Thymus (tissue), 11 donors: Measurements from ENCODE around the gene EN2. TPM values are rescaled to one million over a fixed set of nuclear protein-coding genes. Genes with fewer than 3 reads are reported as not detected.

Experiments
- DNase-seq, 9 donors: peaks; one replicate each; pipeline ENCODE4 v3.0.0-alpha.2; 2013; ENCODE audit warnings: low spot score in 9 of 9, low read depth in 6 of 9, missing footprints in 1 of 9
- H3K27ac ChIP-seq, 2 donors: one replicate each; pipeline ENCODE4 v1.5.1; 2013; ENCODE audit warnings: control low read depth in 1 of 2, low read depth in 1 of 2, low read length in 1 of 2, mild to moderate bottlenecking in 1 of 2, moderate library complexity in 1 of 2
- H3K27me3 ChIP-seq, 2 donors: one replicate each; pipeline ENCODE4 v1.5.1; 2013; ENCODE audit warnings: low read length in 1 of 2; ENCODE audit not compliant: control insufficient read depth in 2 of 2, insufficient read depth in 1 of 2
- H3K36me3 ChIP-seq, 2 donors: one replicate each; pipeline ENCODE4 v1.5.1; 2013; ENCODE audit warnings: low read length in 1 of 2, mild to moderate bottlenecking in 1 of 2, moderate library complexity in 1 of 2; ENCODE audit not compliant: control insufficient read depth in 2 of 2, insufficient read depth in 2 of 2
- H3K4me1 ChIP-seq, 2 donors: one replicate each; pipeline ENCODE4 v1.5.1; 2013; ENCODE audit warnings: low read length in 2 of 2; ENCODE audit not compliant: control insufficient read depth in 2 of 2, insufficient read depth in 2 of 2
- H3K4me3 ChIP-seq, 2 donors: one replicate each; pipeline ENCODE4 v1.5.1; 2013; ENCODE audit warnings: low read length in 2 of 2, control low read depth in 1 of 2, mild to moderate bottlenecking in 1 of 2
- H3K9me3 ChIP-seq, 2 donors: one replicate each; pipeline ENCODE4 v1.5.1; 2013; ENCODE audit warnings: low read length in 1 of 2, mild to moderate bottlenecking in 1 of 2; ENCODE audit not compliant: control insufficient read depth in 2 of 2, insufficient read depth in 1 of 2
- WGBS: extraction: QIAGEN DNeasy Blood & Tissue Kit; methylation state at CpG from one replicate; pipeline ENCODE4 v1.1.7; 2013; 5-methylcytosine and 5-hydroxymethylcytosine counted together
- polyA plus RNA-seq: library from polyadenylated mRNA; stranded (reverse); fragments of 200-250 nt; gene quantifications from one replicate; pipeline ENCODE4 v1.2.3, GENCODE V29; 2013
- total RNA-seq: library from RNA; stranded (reverse); fragments of 120-200 nt; gene quantifications from one replicate; pipeline ENCODE4 v1.2.4, GENCODE V29; 2013
- donor health status: healthy.

Gene EN2
- total and polyA plus RNA-seq, 2 donors, result under 0.01 to 0.05 TPM

GRCh38 chr7:155487509-155488482, 29.9 kb downstream of the EN2 start:
- Histone ChIP-seq H3K9me3 (no peaks in the 10 kb centered on the region), H3K4me3 (no peak overlapping the region), H3K27ac (no peak overlapping the region), H3K27me3 (peaks cover 26 to 87% of the 10 kb centered on the region in 2 donors), H3K4me1 (peaks cover 8 to 17% of the 10 kb centered on the region in 2 donors), H3K36me3 (no peaks in the 10 kb centered on the region)
- WGBS, result 88% methylated on average over 31 of the region's 31 CpGs
- no peak for DNase-seq

GRCh38 chr7:155488483-155489127, 30.7 kb downstream of the EN2 start:
- 75% methylated on average over 9 of the region's 9 CpGs for WGBS
- Histone ChIP-seq H3K27ac (no peak overlapping the region), H3K36me3 (no peaks in the 10 kb centered on the region), H3K27me3 (peaks cover 21 to 85% of the 10 kb centered on the region in 2 donors), H3K4me1 (peaks cover 8 to 17% of the 10 kb centered on the region in 2 donors), H3K4me3 (no peak overlapping the region), H3K9me3 (no peaks in the 10 kb centered on the region)
- DNase-seq, result no peak

GRCh38 chr7:155489158-155489840, 31.4 kb downstream of the EN2 start:
- no peaks in the 10 kb centered on the region for H3K36me3 ChIP-seq
- DNase-seq, result peak in 2 of 9 donors; percentile 44 to 47
- H3K4me3 ChIP-seq, result no peak overlapping the region
- peaks cover 21 to 85% of the 10 kb centered on the region in 2 donors for H3K27me3 ChIP-seq
- H3K4me1 ChIP-seq, result peaks cover 8 to 17% of the 10 kb centered on the region in 2 donors
- H3K9me3 ChIP-seq, result no peaks in the 10 kb centered on the region
- no peak overlapping the region for H3K27ac ChIP-seq
- 84% methylated on average over 20 of the region's 20 CpGs for WGBS

GRCh38 chr7:155489862-155490696, 32.1 kb downstream of the EN2 start:
- no peak overlapping the region for H3K27ac ChIP-seq
- WGBS, result 61% methylated on average over 32 of the region's 32 CpGs

GRCh38 chr7:155490697-155491628, 33.0 kb downstream of the EN2 start:
- Histone ChIP-seq H3K36me3 (no peaks in the 10 kb centered on the region), H3K4me3 (peak overlapping the region; percentile 40 to 51), H3K27me3 (peaks cover 16 to 86% of the 10 kb centered on the region in 2 donors), H3K4me1 (peaks cover 8 to 17% of the 10 kb centered on the region in 2 donors), H3K27ac (no peak overlapping the region), H3K9me3 (no peaks in the 10 kb centered on the region)
- 26% methylated on average over 47 of the region's 47 CpGs for WGBS
- DNase-seq, result peak in 2 of 9 donors; percentile 14 to 29

More at GRCh38 chr7:155489862-155490696, 32.1 kb downstream of the EN2 start:
- DNase-seq, result no peak
- peak overlapping the region; percentile 40 to 51 for H3K4me3 ChIP-seq
- H3K9me3 ChIP-seq, result no peaks in the 10 kb centered on the region
- H3K36me3 ChIP-seq, result no peaks in the 10 kb centered on the region
- peaks cover 19 to 83% of the 10 kb centered on the region in 2 donors for H3K27me3 ChIP-seq
- H3K4me1 ChIP-seq, result peaks cover 8 to 17% of the 10 kb centered on the region in 2 donors

GRCh38 chr7:155491812-155492211, 33.9 kb downstream of the EN2 start:
- Histone ChIP-seq H3K36me3 (no peaks in the 10 kb centered on the region), H3K27ac (no peak overlapping the region), H3K4me1 (peaks cover 8 to 17% of the 10 kb centered on the region in 2 donors), H3K9me3 (no peaks in the 10 kb centered on the region), H3K27me3 (peaks cover 20 to 88% of the 10 kb centered on the region in 2 donors), H3K4me3 (no peak overlapping the region)
- 57% methylated on average over 11 of the region's 11 CpGs for WGBS
- no peak for DNase-seq

GRCh38 chr7:155493744-155494538, 36.0 kb downstream of the EN2 start:
- WGBS, result 89% methylated on average over 33 of the region's 33 CpGs
- no peak overlapping the region for H3K27ac ChIP-seq
- peaks cover 22 to 87% of the 10 kb centered on the region in 2 donors for H3K27me3 ChIP-seq
- no peak for DNase-seq
- no peaks in the 10 kb centered on the region for H3K36me3 ChIP-seq
- H3K4me3 ChIP-seq, result no peak overlapping the region
- H3K4me1 ChIP-seq, result peaks cover 8 to 17% of the 10 kb centered on the region in 2 donors
- no peaks in the 10 kb centered on the region for H3K9me3 ChIP-seq
